ENCODE data around the gene YIPF3.
A peak's percentile ranks its signal among the peaks of the same experiment; 100 is the strongest.
"Not testable (repeated sequence)": the region's sequence is repeated elsewhere in the genome, so short reads cannot be mapped to it uniquely, and the experiment has no call there.

The YIPF3 gene

GRCh38 chr6:43516697-43517504 lies at the start of gene YIPF3, which contains the start of gene POLR1C:
YIPF3 (minus strand) TSS chr6:43516926; CDS start chr6:43516807, 119 bp downstream.
POLR1C (plus strand) TSS chr6:43517089; CDS start chr6:43517110, 21 bp downstream.
- peak; percentile 97 for DNase-seq (ENCODE audit: low read depth)

- DNase-seq (ENCODE audit: low read depth) = no peak
Measured at GRCh38 chr6:43559328-43559727, 42.6 kb upstream of the YIPF3 start.

GRCh38 chr6:43557620-43558019 lies 40.9 kb upstream of the YIPF3 start:
- not testable (repeated sequence) for DNase-seq (ENCODE audit: low read depth)

GRCh38 chr6:43547222-43547621 lies 30.5 kb upstream of the YIPF3 start:
- no peak for DNase-seq (ENCODE audit: low read depth)

GRCh38 chr6:43544461-43544860 lies 27.7 kb upstream of the YIPF3 start:
- no peak for DNase-seq (ENCODE audit: low read depth)

- DNase-seq (ENCODE audit: low read depth) = no peak
Measured at GRCh38 chr6:43541774-43542471, 25.2 kb upstream of the YIPF3 start.

- no peak for DNase-seq (ENCODE audit: low read depth)
Measured at GRCh38 chr6:43540507-43540906, 23.8 kb upstream of the YIPF3 start.

GRCh38 chr6:43539409-43539808 lies 22.7 kb upstream of the YIPF3 start:
- not testable (repeated sequence) for DNase-seq (ENCODE audit: low read depth)

GRCh38 chr6:43538986-43539385 lies 22.3 kb upstream of the YIPF3 start:
- not testable (repeated sequence) for DNase-seq (ENCODE audit: low read depth)

GRCh38 chr6:43532201-43532600 lies 15.5 kb upstream of the YIPF3 start:
- DNase-seq (ENCODE audit: low read depth) = no peak

- DNase-seq (ENCODE audit: low read depth) = no peak
Measured at GRCh38 chr6:43524483-43524961, 7.8 kb upstream of the YIPF3 start.

- no peak for DNase-seq (ENCODE audit: low read depth)
Measured at GRCh38 chr6:43523284-43523683, 6.6 kb upstream of the YIPF3 start.

- no peak for DNase-seq (ENCODE audit: low read depth)
Measured at GRCh38 chr6:43522547-43523261, 6.0 kb upstream of the YIPF3 start.

- no peak for DNase-seq (ENCODE audit: low read depth)
Measured at GRCh38 chr6:43521836-43522235, 5.1 kb upstream of the YIPF3 start.

- DNase-seq (ENCODE audit: low read depth) = no peak
Measured at GRCh38 chr6:43520097-43520496, 3.4 kb upstream of the YIPF3 start.

- no peak for DNase-seq (ENCODE audit: low read depth)
Measured at GRCh38 chr6:43517505-43518357, 1.0 kb upstream of the YIPF3 start.

GRCh38 chr6:43516367-43516696 lies 394 bp downstream of the YIPF3 start:
- DNase-seq (ENCODE audit: low read depth) = no peak

GRCh38 chr6:43515808-43516207 lies 918 bp downstream of the YIPF3 start:
- DNase-seq (ENCODE audit: low read depth) = no peak

GRCh38 chr6:43511824-43512415 lies 4.8 kb downstream of the YIPF3 start:
- no peak for DNase-seq (ENCODE audit: low read depth)

GRCh38 chr6:43510827-43511163 lies 5.9 kb downstream of the YIPF3 start:
- DNase-seq (ENCODE audit: low read depth) = no peak

All from HS-27A (cell line).